ENCODE measurements around the gene KNTC1. TPM values are rescaled to one million over a fixed set of nuclear protein-coding genes. Genes with fewer than 3 reads are reported as not detected.
"Not testable (repeated sequence)": the region's sequence is repeated elsewhere in the genome, so short reads cannot be mapped to it uniquely, and the experiment has no call there.

KNTC1 gene
- polyA plus RNA-seq, 4 donors = 30.8 to 53.9 (median 33.2) TPM

DNA sequence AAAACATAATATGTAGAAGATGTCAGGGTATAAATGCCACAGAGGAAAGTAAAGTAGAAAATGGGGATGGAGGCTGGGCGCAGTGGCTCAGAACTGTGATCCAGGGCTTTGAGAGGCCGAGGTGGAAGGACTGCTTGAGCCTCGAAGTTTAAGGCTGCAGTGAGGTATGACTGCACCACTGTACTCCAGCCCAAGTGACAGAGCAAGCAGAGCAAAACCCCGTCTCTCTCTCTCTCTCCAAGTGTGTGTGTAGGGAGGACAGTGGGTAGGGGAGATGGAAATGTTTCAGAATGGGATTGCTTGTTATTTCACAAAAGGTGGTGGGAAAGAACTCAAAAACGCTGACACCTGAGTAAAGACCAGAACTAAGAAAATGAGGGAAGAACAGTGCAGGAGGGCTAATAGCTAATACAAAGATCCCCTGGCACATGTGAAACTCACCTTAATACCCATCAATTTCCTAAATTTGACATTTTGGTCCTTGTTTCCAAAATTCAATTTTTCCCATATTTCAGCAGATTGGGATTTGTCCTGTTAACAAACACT lies 20.6 kb upstream of the KNTC1 start:
- DNase-seq (ENCODE audit: low read depth in 4 of 4, low spot score in 3 of 4) = no peak

DNA sequence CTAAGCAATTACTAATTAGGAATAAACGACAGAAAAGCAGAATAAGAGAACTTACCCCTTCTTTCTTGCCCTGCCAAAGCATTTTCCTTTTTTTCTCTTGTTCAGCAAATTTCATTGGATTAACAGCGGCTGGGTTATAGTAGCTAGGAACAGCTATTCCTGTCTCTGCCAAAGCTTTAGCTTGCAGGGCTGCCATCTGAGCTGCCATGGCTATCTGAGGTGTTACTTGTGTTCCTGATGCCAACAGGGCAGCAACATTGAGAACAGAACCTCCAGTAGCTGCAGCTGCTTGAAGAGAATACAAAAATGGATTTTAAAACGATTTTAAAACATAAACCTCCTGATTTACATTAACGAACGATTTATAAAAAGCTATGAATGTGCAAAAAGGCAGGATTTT lies 18.9 kb upstream of the KNTC1 start:
- DNase-seq (ENCODE audit: low read depth in 4 of 4, low spot score in 3 of 4) = no peak

DNA sequence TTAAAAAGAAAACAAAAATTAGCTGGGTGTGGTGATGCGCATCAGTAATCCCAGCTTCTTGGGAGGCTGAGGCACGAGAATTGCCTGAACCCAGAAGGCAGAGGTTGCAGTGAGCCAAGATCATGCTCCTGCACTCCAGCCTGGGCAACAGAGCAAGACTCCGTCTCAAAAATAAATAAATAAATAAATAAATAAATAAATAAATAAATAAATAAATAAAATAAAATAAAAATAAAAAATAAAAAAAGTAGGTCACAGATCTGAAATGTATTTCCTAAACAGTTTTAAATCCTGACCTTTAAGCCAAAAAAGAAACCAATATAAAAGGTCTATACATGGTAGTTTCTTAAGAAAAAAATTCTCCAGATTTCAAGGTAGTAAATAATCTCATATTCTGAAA lies 14.0 kb upstream of the KNTC1 start:
- DNase-seq (ENCODE audit: low read depth in 4 of 4, low spot score in 3 of 4) = not testable (repeated sequence)

DNA sequence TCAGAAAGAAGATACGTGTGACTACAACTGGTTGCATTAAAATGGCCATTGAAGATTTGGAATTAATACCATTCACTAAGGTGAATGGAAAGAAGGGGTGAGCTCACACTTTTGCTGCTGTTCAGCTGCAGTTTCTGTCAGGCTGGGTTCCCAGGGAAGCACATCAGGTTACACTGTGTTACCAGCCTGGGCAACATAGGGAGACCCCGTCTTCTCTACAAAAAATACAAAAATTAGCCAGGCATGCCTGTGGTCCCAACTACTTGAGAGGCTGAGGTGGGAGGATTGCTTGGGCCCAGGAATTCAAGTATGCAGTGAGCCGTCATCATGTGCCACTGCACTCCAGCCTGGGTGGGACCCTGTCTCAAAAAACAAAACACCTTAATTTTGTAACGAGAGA lies 13.4 kb upstream of the KNTC1 start:
- no peak for DNase-seq (ENCODE audit: low read depth in 4 of 4, low spot score in 3 of 4)

DNA sequence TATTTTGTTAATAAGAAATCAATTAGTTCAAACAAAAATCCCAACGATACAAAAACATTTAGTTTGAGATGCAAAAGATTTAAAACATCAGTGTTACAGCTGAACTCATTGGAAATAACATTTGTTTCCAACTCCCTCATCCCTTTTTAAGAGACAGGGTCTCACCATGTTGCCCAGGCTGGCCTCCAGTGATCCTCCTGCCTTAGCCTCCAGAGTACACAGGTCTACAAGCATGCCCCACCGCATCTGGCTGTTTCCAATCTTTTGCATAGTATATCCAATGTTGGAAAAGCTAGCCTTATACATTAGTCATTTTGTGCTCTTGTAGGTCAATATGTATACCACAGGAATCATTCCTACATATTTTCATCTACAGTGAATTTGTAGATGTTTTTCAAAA lies 11.8 kb upstream of the KNTC1 start:
- DNase-seq (ENCODE audit: low read depth in 4 of 4, low spot score in 3 of 4) = no peak

DNA sequence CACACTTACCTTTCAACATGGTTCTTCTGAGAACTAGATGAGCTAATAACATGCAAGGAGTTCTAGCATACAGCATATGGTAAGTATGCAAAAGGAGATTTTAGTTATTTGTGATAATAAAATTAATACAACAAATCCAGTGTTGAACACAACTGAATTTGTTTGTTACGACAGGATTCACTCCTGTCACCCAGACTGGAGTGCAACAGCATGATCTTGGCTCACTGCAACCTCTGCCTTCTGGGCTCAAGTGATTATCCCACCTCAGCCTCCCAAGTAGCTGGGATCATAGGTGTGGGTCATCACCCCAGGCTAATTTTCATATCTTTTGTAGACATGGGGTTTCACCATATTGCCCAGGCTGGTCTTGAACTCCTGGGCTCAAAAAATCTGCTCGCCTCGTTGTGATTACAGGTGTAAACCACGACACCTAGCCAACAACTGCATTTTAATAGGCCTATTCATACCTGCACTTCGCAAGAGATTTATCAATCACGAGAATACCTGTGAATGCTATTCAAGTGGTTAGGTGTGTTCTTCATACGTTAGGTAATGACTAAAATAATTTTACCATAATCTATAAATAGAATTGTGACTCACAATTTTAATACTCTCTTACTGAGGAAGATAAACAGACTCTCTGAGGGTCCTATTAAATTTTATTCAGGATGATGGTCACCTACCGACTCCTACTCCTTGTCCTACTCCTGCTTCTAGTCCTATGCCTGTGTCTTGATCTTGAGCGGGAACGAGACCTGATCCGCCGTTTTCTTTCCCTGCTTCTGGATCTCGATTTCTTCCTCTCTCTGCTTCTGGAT lies 10.3 kb upstream of the KNTC1 start:
- no peak for DNase-seq (ENCODE audit: low read depth in 4 of 4, low spot score in 3 of 4)

DNA sequence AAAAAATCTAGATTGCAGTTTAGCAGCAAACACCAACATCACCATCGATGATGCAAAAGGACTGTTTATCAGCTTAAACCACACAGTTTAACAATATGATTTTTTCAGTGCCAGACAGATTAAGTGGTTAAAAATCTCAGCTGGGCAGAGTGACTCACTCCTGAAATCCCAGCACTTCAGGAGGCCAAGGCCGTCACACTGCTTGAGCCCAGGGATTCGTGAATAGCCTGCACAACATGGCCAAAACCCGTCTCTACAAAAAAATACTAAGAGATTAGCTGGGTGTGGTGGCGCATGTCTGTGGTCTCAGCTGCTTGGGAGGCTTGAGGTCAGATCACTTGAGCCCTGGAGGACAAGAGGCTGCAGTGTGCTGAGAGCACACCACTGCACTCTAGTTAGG lies 9.2 kb upstream of the KNTC1 start:
- no peak for DNase-seq (ENCODE audit: low read depth in 4 of 4, low spot score in 3 of 4)

DNA sequence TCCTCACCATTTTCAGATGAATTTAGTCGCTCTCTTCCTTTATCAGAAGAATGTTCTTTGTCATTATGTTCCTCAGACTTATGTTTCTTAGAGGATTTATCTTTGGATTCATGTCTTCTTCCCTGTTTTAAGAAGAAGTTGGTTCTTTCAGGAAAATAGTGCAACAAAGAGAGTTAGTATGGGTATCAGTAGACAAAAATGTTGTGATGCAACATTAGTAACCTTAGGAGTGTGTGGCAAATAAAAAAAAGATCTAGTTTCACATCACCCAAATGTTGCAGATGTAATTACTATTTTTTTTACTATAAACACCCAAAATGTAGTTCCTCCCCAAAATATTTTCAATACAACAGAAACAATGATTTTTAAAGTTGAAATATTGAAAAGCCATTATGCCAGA lies 8.1 kb upstream of the KNTC1 start:
- no peak for DNase-seq (ENCODE audit: low read depth in 4 of 4, low spot score in 3 of 4)

DNA sequence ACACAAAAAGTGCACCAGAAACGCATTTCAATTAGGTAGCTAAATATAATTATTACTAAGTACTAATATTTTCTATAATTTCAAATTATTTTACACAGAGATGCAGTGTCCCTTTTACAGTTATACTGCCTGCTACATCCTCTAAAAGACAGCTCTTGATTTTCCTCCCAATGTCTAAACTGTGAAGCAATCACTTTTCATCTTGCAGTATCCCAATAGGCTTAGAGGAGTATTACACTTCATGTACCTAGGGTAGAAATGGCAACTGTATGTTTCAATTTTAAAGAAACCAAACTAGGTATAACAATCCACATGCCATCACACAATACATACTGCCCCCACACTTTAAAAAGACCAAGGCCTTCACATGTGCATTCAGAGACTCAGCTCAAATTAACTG lies 7.6 kb upstream of the KNTC1 start:
- no peak for DNase-seq (ENCODE audit: low read depth in 4 of 4, low spot score in 3 of 4)

DNA sequence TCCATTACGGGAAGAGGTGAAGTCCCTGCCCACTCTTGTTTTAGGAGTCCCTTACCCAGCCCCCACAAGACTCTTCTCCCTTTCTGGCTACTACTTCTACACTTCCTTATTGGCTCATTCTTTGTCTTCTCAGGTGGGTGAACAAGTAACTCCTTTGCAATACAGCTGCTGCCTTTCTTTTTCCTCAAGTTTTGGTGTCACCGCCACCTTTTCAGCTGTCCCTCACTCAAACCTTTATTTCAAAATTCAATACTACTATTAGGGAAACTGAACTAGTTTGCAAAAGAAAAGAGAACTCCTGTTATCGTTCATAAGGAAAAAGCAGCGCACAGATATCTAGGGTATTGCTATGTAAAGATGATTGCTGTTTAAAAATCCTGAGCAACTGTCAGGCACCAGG lies 6.4 kb upstream of the KNTC1 start:
- DNase-seq (ENCODE audit: low read depth in 4 of 4, low spot score in 3 of 4) = no peak

DNA sequence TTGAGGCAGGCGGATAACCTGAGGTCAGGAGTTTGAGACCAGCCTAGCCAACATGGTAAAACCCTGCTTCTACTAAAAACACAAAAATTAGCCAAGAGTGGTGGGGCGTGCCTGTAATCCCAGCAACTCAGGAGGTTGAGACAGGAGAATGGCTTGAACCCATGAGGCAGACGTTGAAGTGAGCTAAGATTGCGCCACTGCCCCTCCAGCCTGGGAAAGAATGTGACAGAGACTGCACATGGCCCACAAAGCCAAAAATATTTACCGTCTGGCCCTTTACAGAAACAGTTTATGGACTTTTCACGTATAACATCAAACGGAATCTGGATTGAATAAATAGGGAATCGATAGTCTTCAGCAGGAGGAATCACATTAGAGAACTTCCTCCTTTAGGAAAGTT lies 3.8 kb upstream of the KNTC1 start:
- DNase-seq (ENCODE audit: low read depth in 4 of 4, low spot score in 3 of 4) = no peak

DNA sequence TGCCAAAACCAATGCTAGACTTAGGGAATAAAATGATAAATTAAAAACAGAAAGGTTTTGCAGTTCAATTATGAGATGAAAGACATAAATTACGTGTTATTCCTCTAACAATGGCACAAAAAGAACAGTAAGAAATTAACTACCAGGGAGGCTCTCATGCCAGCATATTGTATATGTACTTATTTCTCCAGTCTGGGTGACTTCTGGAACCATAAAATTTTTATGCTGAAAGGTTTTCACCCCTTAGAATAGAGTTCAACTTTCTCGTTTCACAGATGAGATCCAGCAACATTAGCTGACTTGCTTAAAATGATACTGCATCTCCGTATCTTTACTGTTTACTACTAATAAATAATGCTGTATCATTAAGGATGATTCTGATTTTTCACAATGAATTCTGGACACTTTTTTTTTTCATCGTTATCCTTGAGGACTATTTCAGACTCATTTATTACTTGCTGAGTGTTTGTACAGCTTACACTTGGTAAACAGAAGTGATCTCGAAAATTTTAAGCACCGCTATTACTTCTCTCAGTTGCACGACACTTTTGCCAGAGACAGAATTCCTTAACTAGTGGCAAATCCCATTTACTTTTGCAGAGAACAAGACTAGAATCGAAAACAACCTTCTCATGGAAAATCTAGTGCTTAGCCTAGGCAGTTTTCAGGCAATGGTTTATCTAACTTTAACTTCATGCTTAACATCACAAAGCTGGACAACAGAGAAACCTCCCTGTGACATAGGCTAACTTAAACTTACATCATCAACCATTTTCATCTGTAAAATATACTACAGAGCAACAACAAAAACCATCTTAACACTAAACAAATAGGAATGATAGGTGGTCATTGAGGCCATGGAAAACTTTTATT lies 3.0 kb upstream of the KNTC1 start:
- no peak for DNase-seq (ENCODE audit: low read depth in 4 of 4, low spot score in 3 of 4)

DNA sequence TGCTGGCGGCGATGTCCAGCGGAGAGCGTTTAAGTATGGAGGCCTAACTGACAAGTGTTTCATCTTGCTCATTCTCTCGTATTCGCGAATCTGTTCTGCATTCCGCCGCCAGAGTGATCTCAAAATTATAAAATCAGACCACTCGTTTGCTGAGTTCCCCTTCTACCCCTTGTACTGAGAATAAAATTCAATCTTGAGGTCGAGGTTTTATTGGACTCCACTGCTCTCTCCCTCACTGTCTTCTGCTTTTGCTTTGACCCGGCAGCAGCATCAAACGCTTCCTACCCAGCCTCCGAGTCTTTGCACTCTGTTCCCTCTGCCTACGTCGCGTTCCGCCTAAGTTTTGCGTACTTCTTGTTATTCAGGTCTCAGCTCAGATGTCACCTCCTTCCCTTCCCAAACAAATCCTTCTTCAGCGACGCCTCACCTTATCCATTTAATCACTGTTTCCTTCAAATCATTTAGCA lies 462 bp downstream of the KNTC1 start:
- no peak for DNase-seq (ENCODE audit: low read depth in 4 of 4, low spot score in 3 of 4)

DNA sequence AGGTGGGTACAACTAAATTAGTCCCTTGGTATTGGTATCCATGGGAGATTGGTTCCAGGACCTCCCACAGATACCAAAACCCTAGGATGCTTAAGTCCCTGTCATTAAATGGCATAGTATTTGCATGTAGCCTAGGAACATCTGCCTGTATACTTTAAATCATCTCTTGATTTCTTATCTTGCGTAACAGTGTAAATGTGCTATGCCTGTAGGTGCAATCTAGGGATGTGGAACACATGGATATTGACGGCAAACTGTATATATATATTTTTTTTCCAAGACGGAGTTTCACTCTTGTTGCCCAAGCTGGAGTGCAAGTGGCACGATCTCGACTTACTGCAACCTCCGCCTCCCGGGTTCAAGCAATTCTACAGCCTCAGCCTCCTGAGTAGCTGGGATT lies 1.5 kb downstream of the KNTC1 start:
- no peak for DNase-seq (ENCODE audit: low read depth in 4 of 4, low spot score in 3 of 4)

DNA sequence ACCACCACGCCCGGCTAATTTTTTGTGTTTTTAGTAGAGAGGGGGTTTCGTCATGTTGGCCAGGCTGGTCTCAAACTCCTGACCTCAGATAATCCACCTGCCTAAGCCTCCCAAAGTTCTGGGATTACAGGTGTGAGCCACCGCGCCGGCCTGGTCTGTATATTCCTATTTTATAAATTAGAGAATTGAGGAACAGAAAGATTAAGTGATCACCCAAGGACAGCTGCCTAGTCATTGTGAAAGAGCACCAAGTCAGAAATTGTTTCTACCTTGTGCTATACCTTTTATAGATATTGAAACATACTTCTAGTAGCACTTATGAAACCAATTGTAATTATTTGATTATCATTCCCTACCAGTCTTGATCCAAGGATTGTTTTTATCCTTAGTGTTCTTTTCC lies 1.9 kb downstream of the KNTC1 start:
- no peak for DNase-seq (ENCODE audit: low read depth in 4 of 4, low spot score in 3 of 4)

DNA sequence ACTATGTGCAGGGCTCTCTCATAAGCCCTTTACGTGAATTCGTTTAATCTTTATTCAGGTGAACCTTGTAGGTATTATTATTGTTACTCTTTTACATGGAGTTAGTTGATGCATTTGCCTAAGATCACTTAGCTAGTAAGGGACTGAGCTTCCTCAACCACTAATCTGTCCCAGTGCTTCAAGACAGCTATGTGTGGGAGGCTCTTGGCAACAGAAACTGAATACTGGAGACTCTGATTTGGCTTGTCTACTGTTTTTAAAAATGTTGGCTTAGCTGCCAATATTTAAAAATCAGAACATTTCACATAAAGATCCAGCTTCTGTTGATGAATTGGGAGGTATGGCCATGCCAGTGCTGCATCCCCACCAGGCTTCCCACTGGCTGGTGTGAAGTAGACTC lies 6.8 kb downstream of the KNTC1 start:
- DNase-seq (ENCODE audit: low read depth in 4 of 4, low spot score in 3 of 4) = no peak

DNA sequence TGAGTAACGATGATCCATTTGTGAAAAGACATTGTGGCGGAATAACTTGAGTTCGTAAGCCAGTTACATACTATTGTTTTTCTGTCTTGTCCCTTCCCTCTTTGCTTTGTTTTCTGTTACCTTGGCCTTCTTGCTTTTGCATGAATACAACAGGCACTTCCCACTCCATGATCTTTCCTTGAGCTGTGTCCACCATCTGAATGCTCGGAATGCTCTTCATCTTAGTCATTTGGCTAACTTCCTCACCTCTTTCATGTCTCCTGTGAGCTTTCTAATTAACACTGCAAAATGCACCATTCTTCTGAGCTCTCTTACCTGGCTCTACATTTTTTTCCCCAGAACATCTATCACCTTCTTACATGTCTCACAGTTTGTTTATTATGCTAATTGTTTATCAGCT lies 10.0 kb downstream of the KNTC1 start:
- no peak for DNase-seq (ENCODE audit: low read depth in 4 of 4, low spot score in 3 of 4)

DNA sequence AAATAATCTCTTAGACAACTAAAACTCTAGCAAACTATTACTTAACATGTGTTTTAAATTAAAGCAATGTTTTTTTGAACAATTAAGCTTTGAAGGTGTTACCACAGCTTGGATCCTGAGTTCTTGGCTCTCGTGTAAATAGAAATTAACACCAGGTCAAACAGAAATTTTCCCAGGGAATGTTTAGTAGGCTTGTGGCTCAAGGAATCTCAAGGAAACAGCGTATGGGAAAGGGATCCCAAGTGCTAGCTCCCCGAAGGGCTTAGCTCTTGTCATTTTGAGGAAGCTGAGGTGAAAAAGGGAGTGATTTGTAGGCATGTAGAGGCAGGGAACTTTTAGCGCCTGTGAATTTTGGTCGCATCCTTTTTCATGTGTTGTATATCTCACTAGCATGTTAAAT lies 11.4 kb downstream of the KNTC1 start:
- no peak for DNase-seq (ENCODE audit: low read depth in 4 of 4, low spot score in 3 of 4)

DNA sequence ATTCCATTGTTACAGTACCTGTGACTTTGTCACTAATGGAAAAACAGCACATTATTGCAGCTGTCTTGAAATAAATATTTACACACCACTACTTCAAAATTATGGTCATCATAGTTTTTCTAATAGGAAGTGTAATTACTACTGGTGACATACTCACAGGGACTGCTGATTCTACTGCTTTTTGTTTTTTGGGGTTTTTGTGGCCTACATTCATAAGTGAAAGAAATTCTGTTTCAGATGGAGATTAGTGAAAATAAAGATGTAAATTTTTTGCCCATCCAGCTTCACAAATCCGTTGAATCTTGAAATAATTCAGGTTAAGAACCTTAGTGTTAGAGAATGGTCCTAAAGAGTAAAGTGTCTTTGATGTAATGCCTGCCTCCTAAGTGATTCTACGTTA lies 17.5 kb downstream of the KNTC1 start:
- no peak for DNase-seq (ENCODE audit: low read depth in 4 of 4, low spot score in 3 of 4)

DNA sequence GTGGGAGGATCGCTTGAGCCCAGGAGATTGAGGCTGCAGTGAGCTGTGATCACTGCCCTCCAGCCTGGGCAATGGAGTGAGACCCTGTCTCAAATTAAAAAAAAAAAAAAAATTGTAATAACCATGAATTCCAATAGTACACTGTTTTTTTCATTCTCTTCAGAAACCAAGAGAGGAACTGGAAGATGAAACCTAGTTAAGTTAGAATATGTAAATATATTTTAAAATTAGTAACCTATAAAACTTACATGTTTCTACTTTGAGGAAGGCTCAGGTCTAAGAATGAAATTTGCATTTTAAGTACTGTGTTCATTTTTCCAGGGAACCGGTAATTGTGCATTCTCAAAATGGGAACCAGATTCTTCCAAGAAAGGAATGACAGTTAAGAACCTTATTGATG lies 18.8 kb downstream of the KNTC1 start:
- DNase-seq (ENCODE audit: low read depth in 4 of 4, low spot score in 3 of 4) = no peak

DNA sequence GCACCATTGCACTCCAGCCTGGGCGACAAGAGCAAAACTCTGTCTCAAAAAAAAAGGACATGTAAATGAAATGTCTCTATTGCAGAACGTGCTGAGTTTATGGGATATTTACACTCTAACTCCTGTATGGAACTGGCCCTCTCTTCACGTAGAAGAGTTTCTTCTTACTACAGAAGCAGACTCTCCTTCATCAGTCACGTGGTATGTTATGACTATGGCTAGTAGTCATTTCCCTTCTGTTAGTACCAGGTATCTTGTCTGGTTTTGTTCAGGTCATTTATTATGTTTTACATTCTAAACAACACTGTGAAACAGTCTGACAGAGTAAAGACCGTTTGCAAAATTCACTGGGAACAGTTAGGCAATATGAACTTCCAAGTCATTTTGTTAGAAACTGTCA lies 20.3 kb downstream of the KNTC1 start:
- DNase-seq (ENCODE audit: low read depth in 4 of 4, low spot score in 3 of 4) = no peak
